BJ (cell line): ENCODE data around the gene SDCCAG8. TPM values are rescaled to one million over a fixed set of nuclear protein-coding genes. Genes with fewer than 3 reads are reported as not detected.

ENCODE experiments used
- CTCF ChIA-PET: fragments of 350-600 bp; formaldehyde crosslinking; extraction: SDS; loops from one replicate; lab custom pipeline; 2021; ENCODE audit warnings: antibody characterized with exemption, inconsistent platforms; lab: Yijun Ruan, JAX
- POLR2A ChIA-PET: fragments of 300-600 bp; sonication (Branson Sonifier 250); formaldehyde crosslinking; extraction: SDS; loops from one replicate; lab custom pipeline; 2021; ENCODE audit warnings: antibody characterized with exemption; lab: Charles Lee
- DNase-seq: peaks from one replicate; pipeline ENCODE4 v3.0.0-alpha.2; 2011; ENCODE audit warnings: low read depth
- H3K27me3 ChIP-seq: 2 replicates; pipeline ENCODE4 v1.6.0; 2011; ENCODE audit warnings: low read length; ENCODE audit not compliant: control insufficient read depth, insufficient read depth
- H3K36me3 ChIP-seq: 2 replicates; pipeline ENCODE4 v1.5.1; 2011; ENCODE audit warnings: low read length; ENCODE audit not compliant: control insufficient read depth, insufficient read depth
- H3K4me3 ChIP-seq: 2 replicates; pipeline ENCODE4 v1.5.1; 2011; ENCODE audit warnings: low read depth, mild to moderate bottlenecking, control low read depth, low read length
- polyA plus RNA-seq: library from polyadenylated mRNA; depleted of rRNA; stranded (reverse); fragments of >200 nt; gene quantifications from 2 replicates; pipeline ENCODE4 v1.2.3, GENCODE V29; 2011
- TF ChIP-seq, protein P1 (sequence below): IDR thresholded peaks from 2 replicates; pipeline ENCODE4 v1.5.1; 2011; ENCODE audit warnings: low read depth, mild to moderate bottlenecking, control low read depth, inconsistent platforms, low read length, moderate library complexity; ENCODE audit not compliant: insufficient read depth

Gene SDCCAG8
- polyA plus RNA-seq, 1 experiment = 17.0 TPM

DNA sequence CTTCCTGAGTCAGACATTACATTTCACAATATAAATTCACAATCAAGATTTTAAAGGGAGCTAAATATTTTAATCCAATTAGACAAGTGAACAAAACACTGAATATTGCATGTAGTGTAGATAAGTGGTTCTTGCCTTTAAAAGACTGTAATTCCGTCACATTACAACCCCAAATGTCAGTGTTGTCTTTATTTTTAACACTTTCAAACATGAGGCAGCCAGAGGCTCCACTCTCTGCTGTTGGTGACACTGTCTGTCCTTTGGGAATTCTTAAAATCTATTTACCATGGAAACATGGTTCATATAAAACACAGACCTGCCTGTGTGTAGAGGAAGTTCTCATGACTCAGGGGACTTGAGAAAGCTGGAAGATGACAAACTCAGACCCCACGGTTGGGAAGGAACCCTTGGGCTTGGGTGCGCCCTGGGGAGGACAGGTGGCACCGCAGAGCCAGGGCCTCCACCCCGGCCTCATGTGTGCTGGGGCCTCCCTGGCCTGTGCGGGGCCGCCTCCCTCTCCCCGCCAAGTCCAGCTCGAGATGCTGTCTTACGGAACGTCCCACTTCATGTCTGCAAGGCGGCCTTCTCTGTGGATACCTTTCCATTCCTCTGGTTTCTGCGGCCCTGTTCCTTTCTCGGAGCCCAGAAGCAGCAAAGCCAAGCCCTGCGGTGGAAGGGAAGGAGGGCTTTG is 239.0 kb downstream of the SDCCAG8 start:
- Histone ChIP-seq H3K27me3 (no peaks in the 10 kb centered on the region), H3K36me3 (peaks cover 1% of the 10 kb centered on the region), H3K4me3 (no peak overlapping the region)
- TF ChIP-seq, protein P1, sequence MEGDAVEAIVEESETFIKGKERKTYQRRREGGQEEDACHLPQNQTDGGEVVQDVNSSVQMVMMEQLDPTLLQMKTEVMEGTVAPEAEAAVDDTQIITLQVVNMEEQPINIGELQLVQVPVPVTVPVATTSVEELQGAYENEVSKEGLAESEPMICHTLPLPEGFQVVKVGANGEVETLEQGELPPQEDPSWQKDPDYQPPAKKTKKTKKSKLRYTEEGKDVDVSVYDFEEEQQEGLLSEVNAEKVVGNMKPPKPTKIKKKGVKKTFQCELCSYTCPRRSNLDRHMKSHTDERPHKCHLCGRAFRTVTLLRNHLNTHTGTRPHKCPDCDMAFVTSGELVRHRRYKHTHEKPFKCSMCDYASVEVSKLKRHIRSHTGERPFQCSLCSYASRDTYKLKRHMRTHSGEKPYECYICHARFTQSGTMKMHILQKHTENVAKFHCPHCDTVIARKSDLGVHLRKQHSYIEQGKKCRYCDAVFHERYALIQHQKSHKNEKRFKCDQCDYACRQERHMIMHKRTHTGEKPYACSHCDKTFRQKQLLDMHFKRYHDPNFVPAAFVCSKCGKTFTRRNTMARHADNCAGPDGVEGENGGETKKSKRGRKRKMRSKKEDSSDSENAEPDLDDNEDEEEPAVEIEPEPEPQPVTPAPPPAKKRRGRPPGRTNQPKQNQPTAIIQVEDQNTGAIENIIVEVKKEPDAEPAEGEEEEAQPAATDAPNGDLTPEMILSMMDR = no peak
- POLR2A ChIA-PET = no interaction called here
- no peak for DNase-seq
- CTCF ChIA-PET = no interaction called here

DNA sequence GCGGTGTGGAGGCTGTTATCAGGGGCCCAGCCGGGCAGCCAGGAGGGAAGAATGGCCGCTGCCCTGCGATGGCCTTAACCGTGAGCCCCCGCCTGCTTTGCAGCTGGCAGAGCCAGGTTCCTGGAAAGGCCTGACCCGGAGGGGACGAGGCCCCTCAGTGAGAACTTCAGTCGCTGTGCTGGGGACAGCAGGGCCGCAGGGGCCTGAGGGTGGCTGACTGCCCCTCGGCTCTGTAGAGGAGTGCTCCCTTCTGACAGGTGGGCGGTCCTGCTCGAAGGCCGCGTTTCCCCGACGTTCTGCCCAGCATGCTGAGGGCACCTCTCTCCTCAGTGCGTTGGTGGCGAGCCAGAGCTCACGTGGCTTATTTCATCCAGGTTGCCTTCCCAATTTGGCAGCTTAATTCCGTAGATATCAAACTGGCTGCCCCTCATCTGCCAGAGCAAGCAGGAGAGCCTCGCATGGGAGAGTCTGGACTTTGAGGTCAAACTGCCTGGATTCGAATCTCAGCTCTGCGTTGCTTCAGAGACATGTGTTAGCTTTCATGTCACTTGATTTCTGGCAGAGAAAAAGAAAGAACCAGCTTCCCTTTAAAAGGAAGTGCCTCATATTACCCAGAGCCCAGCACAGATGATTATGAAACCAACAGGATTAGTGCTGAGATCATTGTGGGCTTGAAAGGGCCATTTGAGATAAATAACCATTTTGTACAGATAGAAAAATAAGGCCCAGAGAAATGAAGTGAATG is 239.8 kb downstream of the SDCCAG8 start:
- CTCF ChIA-PET = interaction anchor here (0.5 to 0.6 kb wide), 2 partner anchors 255 to 599 kb away, joined by 3 read pairs; no protein-coding TSS in a partner anchor
- Histone ChIP-seq H3K36me3 (peaks cover 1% of the 10 kb centered on the region), H3K4me3 (no peak overlapping the region), H3K27me3 (no peaks in the 10 kb centered on the region)
- DNase-seq = no peak
- TF ChIP-seq, protein P1 = no peak
- POLR2A ChIA-PET = interaction anchor here (0.5 kb wide), 1 partner anchor 805 kb away, joined by 5 read pairs; no protein-coding TSS in a partner anchor

DNA sequence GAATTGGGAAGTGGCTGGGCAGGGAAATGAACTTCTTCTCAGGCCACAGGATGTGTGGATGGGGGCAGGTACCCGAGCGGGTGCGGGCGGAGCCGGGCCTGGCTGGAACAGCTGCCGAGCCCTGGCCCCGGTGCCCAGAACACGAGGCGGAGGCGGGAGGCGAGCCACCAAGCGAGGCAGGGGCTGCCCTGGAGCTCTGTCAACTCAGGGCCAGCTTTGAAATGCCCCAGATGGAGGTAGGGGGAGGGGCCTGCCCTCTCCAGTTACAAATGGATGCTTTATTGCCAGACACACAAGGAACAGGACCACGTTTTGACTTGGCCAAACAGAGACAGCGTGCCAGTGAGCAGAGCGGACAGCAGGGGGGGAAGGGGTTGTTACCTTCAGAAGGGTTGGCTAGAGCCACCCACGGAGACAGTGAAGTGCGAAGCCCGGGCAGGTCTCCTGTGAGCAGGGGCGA is 240.4 kb downstream of the SDCCAG8 start:
- no peaks in the 10 kb centered on the region for H3K27me3 ChIP-seq
- ChIA-PET CTCF (interaction anchor here (0.5 to 0.6 kb wide), 2 partner anchors 254 to 599 kb away, joined by 3 read pairs; no protein-coding TSS in a partner anchor), POLR2A (interaction anchor here (0.5 kb wide), 1 partner anchor 804 kb away, joined by 5 read pairs; no protein-coding TSS in a partner anchor)
- peaks cover 1% of the 10 kb centered on the region for H3K36me3 ChIP-seq
- no peak overlapping the region for H3K4me3 ChIP-seq
- no peak for DNase-seq
- TF ChIP-seq, protein P1 = no peak

DNA sequence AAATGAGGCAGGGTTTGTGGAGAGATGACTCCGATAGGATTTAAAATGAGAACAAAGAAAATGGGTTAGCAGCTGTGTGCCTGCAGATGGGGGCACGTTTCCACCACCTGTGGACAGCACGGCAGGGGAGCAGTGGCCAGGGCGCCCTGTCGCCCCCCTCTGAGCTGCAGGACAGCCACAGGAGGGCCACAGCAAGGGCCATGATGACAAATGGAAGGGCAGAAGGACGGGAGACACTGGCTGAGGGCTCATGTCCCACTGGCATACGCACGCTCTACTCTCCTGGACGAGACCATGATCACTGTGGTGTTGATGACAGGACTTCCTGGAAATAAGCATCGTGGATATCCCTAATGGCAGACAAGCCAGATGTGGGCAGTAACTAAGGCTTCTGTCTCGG is 241.0 kb downstream of the SDCCAG8 start:
- Histone ChIP-seq H3K27me3 (no peaks in the 10 kb centered on the region), H3K36me3 (peaks cover 1% of the 10 kb centered on the region), H3K4me3 (no peak overlapping the region)
- CTCF ChIA-PET = no interaction called here
- TF ChIP-seq, protein P1 = no peak
- DNase-seq = no peak
- POLR2A ChIA-PET = no interaction called here

DNA sequence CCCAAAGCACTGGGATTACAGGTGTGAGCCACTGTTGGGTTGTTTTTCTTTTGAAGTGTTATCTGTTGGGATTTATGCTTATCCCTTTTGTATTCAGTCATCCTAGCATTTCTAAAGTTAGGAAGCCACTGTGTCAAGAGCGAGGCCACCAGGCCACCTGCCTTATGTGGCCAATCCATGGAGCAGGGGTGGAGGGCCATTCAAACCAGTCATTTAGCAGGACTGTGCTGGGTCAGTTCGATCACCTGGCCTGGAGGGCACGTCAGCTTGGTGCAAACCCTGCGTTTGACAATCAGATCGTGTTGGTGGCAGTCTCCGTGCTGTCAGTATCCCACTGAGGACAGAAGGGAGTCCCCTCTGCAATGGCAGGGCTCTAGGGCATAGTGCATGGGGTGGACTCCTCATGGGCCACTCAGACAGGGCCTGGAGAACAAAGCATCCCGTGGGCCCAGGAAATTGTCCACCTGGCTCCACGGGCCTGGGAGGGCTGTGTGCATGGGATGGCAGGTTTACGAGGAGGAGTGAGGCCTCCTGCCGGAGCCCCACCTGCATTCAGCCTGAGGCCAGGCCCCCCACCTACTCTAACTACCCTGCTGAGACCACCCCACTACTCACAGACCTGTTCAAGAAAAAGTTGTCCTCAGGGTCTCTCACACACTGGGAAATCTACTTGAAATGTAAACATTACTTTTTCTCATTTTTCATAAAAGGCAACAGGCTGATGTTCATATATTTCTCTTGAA is 242.3 kb downstream of the SDCCAG8 start:
- no peak overlapping the region for H3K4me3 ChIP-seq
- ChIA-PET CTCF (no interaction called here), POLR2A (no interaction called here)
- no peaks in the 10 kb centered on the region for H3K27me3 ChIP-seq
- DNase-seq = no peak
- TF ChIP-seq, protein P1 = no peak
- peaks cover 1% of the 10 kb centered on the region for H3K36me3 ChIP-seq
